Kidney (tissue), 14 donors: Measurements from ENCODE around the gene ACVRL1. TPM values are rescaled to one million over a fixed set of nuclear protein-coding genes. Genes with fewer than 3 reads are reported as not detected.

Experiments
- DNase-seq, 5 donors: peaks; one replicate each; pipeline ENCODE4 v3.0.0-alpha.2; 2013 to 2020
- FAIRE-seq: peaks from 2 replicates; lab custom pipeline; 2012; peaks lifted over from hg19 to GRCh38; lab: Jason Lieb, UNC
- H3K27ac ChIP-seq, 2 donors: one replicate each; pipeline ENCODE4 v1.7.0; 2013; ENCODE audit warnings: low read depth in 2 of 2, low read length in 2 of 2, inconsistent platforms in 1 of 2
- H3K27me3 ChIP-seq: one replicate; pipeline ENCODE4 v1.7.1; 2013; ENCODE audit warnings: low read length, inconsistent platforms; ENCODE audit not compliant: control insufficient read depth, insufficient read depth
- H3K36me3 ChIP-seq, 3 donors: one replicate each; pipeline versions ENCODE4 v1.7.0 to v1.7.1; 2013; ENCODE audit warnings: low read length in 3 of 3, control low read depth in 1 of 3, inconsistent platforms in 1 of 3; ENCODE audit not compliant: insufficient read depth in 3 of 3, control insufficient read depth in 2 of 3
- H3K4me1 ChIP-seq, 3 donors: one replicate each; pipeline versions ENCODE4 v1.7.0 to v1.7.1; 2013; ENCODE audit warnings: low read length in 3 of 3, inconsistent platforms in 1 of 3, low read depth in 1 of 3; ENCODE audit not compliant: control insufficient read depth in 2 of 3, insufficient read depth in 2 of 3
- H3K4me3 ChIP-seq, 3 donors: one replicate each; pipeline versions ENCODE4 v1.7.0 to v1.8.1; 2013; ENCODE audit warnings: low read length in 3 of 3, control low read depth in 1 of 3, inconsistent platforms in 1 of 3
- H3K9ac ChIP-seq, 3 donors: one replicate each; pipeline versions ENCODE4 v1.7.0 to v1.7.1; 2013; ENCODE audit warnings: low read length in 3 of 3, control low read depth in 1 of 3, inconsistent platforms in 1 of 3
- H3K9me3 ChIP-seq, 3 donors: one replicate each; pipeline versions ENCODE4 v1.7.0 to v1.7.1; 2013; ENCODE audit warnings: low read length in 3 of 3, control low read depth in 1 of 3, inconsistent platforms in 1 of 3; ENCODE audit not compliant: control insufficient read depth in 2 of 3, insufficient read depth in 1 of 3
- intact Hi-C: fragments of 100-400 bp; cut with DNase I; formaldehyde crosslinking; loops from one replicate; pipeline ENCODE4 v1.11.1; 2022
- polyA plus RNA-seq: library from polyadenylated mRNA; stranded (reverse); fragments of 350-450 nt; fragmentation: Illumina TruSeq; extraction: RNeasy Lipid Tissue Mini Kit (QIAGEN cat#74804); gene quantifications from one replicate; pipeline ENCODE4 v1.2.3, GENCODE V29; 2014; ENCODE audit warnings: low read depth, low replicate concordance; ENCODE audit not compliant: insufficient read depth
- total RNA-seq: library from RNA; stranded (reverse); fragmentation: NEBNext Ultra II Directional; extraction: Animal tissue kit (Norgen Biotek cat#: 25700); gene quantifications from one replicate; pipeline ENCODE4 v1.2.1, GENCODE V29; 2021
- TF ChIP-seq, protein P1 (sequence below): IDR thresholded peaks from 3 replicates; pipeline ENCODE4 v1.5.1; 2012; ENCODE audit warnings: mild to moderate bottlenecking, moderate library complexity, borderline replicate concordance; ENCODE audit not compliant: insufficient read depth; ENCODE audit errors: extremely low read depth
- donor health status: control.
- donor health status: control.
- donor health status: control.
- donor health status: control.
- donor health status: control.
- donor health status: DM: yes; HTN: yes; CAD: no.
- donor health status: Normal renal cell carcinoma (clear cell type).

ACVRL1 gene
- total and polyA plus RNA-seq, 2 donors from 2014 or later: 29.1 to 88.4 TPM

DNA sequence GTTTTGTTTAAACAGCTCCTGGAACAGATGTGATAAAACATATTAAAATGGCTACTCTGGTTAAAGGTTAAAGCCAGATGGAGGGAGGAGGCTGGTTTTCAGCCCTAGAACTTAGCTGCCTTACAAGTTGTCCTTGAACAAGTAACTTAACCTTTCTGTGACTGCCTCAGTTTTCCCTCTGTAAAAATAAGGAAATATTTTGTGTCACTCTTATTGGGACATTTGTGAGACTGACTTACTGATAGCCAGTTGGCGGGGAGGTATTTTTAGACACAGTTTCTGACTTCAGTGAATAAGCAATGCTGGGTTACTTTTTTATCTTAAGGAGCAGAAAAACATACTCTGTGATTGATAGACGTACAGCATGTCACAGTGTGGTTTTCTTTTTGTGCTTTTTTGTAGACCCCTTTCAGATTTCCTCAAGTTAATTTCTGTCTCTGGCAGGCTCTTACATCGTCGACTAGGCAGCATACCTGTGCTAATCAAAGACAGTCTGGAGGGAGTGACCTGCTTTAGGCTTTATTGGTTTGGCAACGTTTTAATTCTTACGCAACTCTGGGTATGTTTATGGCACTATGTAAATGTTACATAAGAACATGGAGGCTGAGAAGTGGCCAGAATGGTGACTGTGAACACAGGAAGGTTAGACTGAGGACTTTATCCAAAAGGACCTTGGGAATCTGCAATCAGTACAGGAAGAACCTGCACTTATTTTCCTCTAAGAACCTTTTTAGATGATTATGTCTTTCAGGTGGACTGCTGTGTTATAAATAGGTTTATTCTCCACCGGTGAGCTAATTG, 47.5 kb downstream of the ACVRL1 start:
- peaks cover 0 to 39% (median 26%) of the 10 kb centered on the region in 3 donors for H3K4me1 ChIP-seq
- H3K27me3 ChIP-seq: no peaks in the 10 kb centered on the region
- peak overlapping the region in 1 of 3 donors; percentile 97 for H3K9ac ChIP-seq
- H3K4me3 ChIP-seq: peak overlapping the region in 2 of 3 donors; percentile 91 to 94
- TF ChIP-seq, protein P1, sequence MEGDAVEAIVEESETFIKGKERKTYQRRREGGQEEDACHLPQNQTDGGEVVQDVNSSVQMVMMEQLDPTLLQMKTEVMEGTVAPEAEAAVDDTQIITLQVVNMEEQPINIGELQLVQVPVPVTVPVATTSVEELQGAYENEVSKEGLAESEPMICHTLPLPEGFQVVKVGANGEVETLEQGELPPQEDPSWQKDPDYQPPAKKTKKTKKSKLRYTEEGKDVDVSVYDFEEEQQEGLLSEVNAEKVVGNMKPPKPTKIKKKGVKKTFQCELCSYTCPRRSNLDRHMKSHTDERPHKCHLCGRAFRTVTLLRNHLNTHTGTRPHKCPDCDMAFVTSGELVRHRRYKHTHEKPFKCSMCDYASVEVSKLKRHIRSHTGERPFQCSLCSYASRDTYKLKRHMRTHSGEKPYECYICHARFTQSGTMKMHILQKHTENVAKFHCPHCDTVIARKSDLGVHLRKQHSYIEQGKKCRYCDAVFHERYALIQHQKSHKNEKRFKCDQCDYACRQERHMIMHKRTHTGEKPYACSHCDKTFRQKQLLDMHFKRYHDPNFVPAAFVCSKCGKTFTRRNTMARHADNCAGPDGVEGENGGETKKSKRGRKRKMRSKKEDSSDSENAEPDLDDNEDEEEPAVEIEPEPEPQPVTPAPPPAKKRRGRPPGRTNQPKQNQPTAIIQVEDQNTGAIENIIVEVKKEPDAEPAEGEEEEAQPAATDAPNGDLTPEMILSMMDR: no peak
- no peak for FAIRE-seq
- no peaks in the 10 kb centered on the region for H3K9me3 ChIP-seq
- intact Hi-C loops: no loop called here
- no peak for DNase-seq
- H3K27ac ChIP-seq: peak overlapping the region; percentile 89 to 94
- no peaks in the 10 kb centered on the region for H3K36me3 ChIP-seq

DNA sequence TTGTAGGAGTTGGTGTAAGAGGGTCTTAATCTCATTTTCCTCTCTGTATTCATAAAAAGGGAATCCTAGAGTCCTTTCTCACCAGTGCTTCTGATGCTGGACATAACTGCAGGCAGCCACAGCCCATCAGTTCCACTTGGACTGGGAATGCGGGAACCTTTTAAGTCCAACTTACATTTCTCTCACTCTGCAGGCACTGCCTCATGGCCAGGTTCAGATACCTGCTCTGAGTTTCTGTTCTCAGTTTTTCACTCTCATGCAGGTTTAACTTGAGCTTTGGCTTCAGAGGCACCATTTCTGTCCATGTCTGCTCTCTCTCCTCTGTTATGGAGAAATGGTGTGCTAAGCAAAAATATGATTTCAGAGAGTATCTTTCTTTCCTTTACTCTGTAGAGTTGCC, 48.4 kb downstream of the ACVRL1 start:
- TF ChIP-seq, protein P1: no peak
- intact Hi-C loops: no loop called here
- Histone ChIP-seq H3K9me3 (no peaks in the 10 kb centered on the region), H3K4me3 (peak overlapping the region in 1 of 3 donors; percentile 91), H3K9ac (peak overlapping the region in 1 of 3 donors; percentile 97), H3K27me3 (no peaks in the 10 kb centered on the region), H3K4me1 (peaks cover 0 to 44% (median 31%) of the 10 kb centered on the region in 3 donors), H3K36me3 (peaks cover 0 to 6% (median 2%) of the 10 kb centered on the region in 3 donors), H3K27ac (peak overlapping the region in 1 of 2 donors; percentile 94)
- FAIRE-seq (no peak), DNase-seq (no peak)

DNA sequence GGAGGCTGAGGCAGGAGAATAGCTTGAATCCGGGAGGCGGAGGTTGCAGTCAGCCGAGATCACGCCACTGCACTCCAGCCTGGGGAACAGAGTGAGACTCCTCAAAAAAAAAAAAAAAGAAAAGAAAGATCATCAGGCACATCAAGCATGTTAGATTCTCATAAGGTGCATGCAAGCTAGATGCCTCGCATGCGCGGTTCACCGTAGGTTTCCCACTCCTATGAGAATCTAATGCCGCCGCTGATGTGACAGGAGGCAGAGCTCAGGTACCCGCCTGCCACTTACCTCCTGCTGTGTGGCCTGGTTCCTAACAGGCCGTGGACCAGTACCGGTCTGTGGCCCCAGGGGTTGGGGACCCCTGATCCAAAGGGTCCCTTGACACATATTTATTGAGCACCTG, 51.2 kb downstream of the ACVRL1 start:
- peaks cover 0 to 6% (median 2%) of the 10 kb centered on the region in 3 donors for H3K36me3 ChIP-seq
- DNase-seq: no peak
- TF ChIP-seq, protein P1: no peak
- peak overlapping the region; percentile 2 to 38 for H3K27ac ChIP-seq
- H3K4me1 ChIP-seq: peaks cover 0 to 59% (median 38%) of the 10 kb centered on the region in 3 donors
- no peaks in the 10 kb centered on the region for H3K9me3 ChIP-seq
- H3K27me3 ChIP-seq: no peaks in the 10 kb centered on the region
- intact Hi-C loops: no loop called here
- no peak overlapping the region for H3K9ac ChIP-seq
- H3K4me3 ChIP-seq: no peak overlapping the region
- FAIRE-seq: no peak
